Measurements from ENCODE around the gene PEF1. TPM values are rescaled to one million over a fixed set of nuclear protein-coding genes. Genes with fewer than 3 reads are reported as not detected.

The PEF1 gene
- polyA plus RNA-seq, 3 donors = 36.6 to 81.7 (median 70.7) TPM

- Histone ChIP-seq H2AFZ (ENCODE audit: insufficient read depth, low read depth, low read length, poor library complexity, severe bottlenecking) (no peak overlapping the region), H3K27ac (ENCODE audit: low read depth in 1 of 2, low read length in 2 of 2) (no peak overlapping the region), H3K79me2 (ENCODE audit: insufficient read depth, low read length) (no peaks in the 10 kb centered on the region), H3K4me3 (replicated peaks in 1 of 3; ENCODE audit: low read depth in 2 of 3, low read length in 3 of 3) (no peak overlapping the region), H3K27me3 (ENCODE audit: control insufficient read depth in 2 of 2, insufficient read depth in 2 of 2, low read length in 2 of 2) (peaks cover 0 to 18% of the 10 kb centered on the region in 2 donors), H3K4me2 (replicated peaks; ENCODE audit: extremely low read depth, low read length, poor library complexity, severe bottlenecking) (no peak overlapping the region), H3K4me1 (ENCODE audit: control insufficient read depth in 1 of 2, insufficient read depth in 2 of 2, low read length in 2 of 2) (peaks cover 0 to 9% of the 10 kb centered on the region in 2 donors), H3K9me3 (replicated peaks in 1 of 2; ENCODE audit: control insufficient read depth in 1 of 2, insufficient read depth in 1 of 2, low read length in 2 of 2) (no peaks in the 10 kb centered on the region), H3K9ac (ENCODE audit: insufficient read depth, low read length, poor library complexity, severe bottlenecking) (no peak overlapping the region), H4K20me1 (ENCODE audit: insufficient read depth, low read length) (no peaks in the 10 kb centered on the region), H3K36me3 (replicated peaks in 1 of 2; ENCODE audit: control insufficient read depth in 1 of 2, insufficient read depth in 2 of 2, low read length in 2 of 2) (no peaks in the 10 kb centered on the region)
- 90% methylated on average over 19 of the region's 27 CpGs for WGBS (ENCODE audit: insufficient coverage)
- no peak for TF ChIP-seq CTCF (IDR thresholded peaks at IDR 0.05)
- intact Hi-C loops (cut with micrococcal nuclease) = no loop called here
- H3K4me1 Mint-ChIP-seq = peaks cover 10% of the 10 kb centered on the region
- peaks cover 16 to 28% (median 20%) of the 10 kb centered on the region in 3 donors for H3K27me3 Mint-ChIP-seq (ENCODE audit: low read depth in 3 of 3)
- DNase-seq = no peak
- H3K27ac Mint-ChIP-seq = no peak overlapping the region
- H3K4me3 Mint-ChIP-seq = no peak overlapping the region
- peaks cover 0 to 4% (median 0%) of the 10 kb centered on the region in 7 donors for H3K9me3 Mint-ChIP-seq
- no peaks in the 10 kb centered on the region for H3K36me3 Mint-ChIP-seq
These were observed 59.6 kb downstream of the PEF1 start for GRCh38 chr1:31584869-31585735.

DNA sequence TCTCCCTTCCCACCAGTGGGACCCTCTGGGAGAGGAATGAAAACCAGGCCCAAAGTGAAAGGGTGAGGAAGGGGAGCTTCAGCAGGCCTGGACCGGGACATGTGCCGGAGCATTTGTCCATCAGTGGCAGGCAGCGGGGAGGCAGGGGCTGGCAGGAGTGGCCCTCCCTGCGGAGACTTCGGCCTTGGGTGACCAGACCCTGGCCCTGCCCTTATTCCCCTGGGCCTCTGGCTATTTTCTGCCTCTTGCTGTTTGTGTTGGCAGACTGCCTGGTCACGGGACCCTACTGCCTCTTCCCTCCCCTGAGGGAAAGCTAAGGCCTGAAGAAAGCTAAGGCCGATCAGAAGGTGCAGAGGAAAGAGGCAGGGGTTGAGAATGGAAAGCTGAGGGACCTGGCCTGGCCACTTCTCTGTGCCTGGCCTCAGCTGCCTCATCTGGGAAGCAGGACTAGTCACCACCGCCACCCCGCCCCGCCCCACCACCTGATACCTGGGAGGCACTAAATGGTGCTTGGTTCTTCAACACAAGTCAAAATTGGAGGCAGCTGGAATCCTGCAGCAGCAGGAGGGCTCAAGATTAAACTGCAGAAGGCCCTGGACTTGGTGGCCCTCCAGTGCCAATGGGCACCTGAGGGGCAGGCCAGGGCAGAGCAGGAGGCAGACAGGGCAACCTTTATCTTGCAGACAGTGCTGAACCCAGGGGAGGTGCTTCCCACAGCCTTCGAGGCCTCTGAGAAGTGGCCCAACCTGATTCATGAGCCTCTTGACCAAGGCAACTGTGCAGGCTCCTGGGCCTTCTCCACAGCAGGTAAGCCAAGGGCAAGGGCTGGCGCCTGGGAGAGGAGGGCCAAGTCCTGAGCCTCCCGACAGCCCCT is 60.4 kb downstream of the PEF1 start:
- Histone ChIP-seq H3K9me3 (replicated peaks in 1 of 2; ENCODE audit: control insufficient read depth in 1 of 2, insufficient read depth in 1 of 2, low read length in 2 of 2) (no peaks in the 10 kb centered on the region), H3K36me3 (replicated peaks in 1 of 2; ENCODE audit: control insufficient read depth in 1 of 2, insufficient read depth in 2 of 2, low read length in 2 of 2) (no peaks in the 10 kb centered on the region), H3K9ac (ENCODE audit: insufficient read depth, low read length, poor library complexity, severe bottlenecking) (no peak overlapping the region), H3K4me3 (replicated peaks in 1 of 3; ENCODE audit: low read depth in 2 of 3, low read length in 3 of 3) (no peak overlapping the region), H3K27me3 (ENCODE audit: control insufficient read depth in 2 of 2, insufficient read depth in 2 of 2, low read length in 2 of 2) (peaks cover 0 to 12% of the 10 kb centered on the region in 2 donors), H3K79me2 (ENCODE audit: insufficient read depth, low read length) (no peaks in the 10 kb centered on the region), H2AFZ (ENCODE audit: insufficient read depth, low read depth, low read length, poor library complexity, severe bottlenecking) (no peak overlapping the region), H4K20me1 (ENCODE audit: insufficient read depth, low read length) (no peaks in the 10 kb centered on the region), H3K4me2 (replicated peaks; ENCODE audit: extremely low read depth, low read length, poor library complexity, severe bottlenecking) (no peak overlapping the region), H3K27ac (ENCODE audit: low read depth in 1 of 2, low read length in 2 of 2) (no peak overlapping the region), H3K4me1 (ENCODE audit: control insufficient read depth in 1 of 2, insufficient read depth in 2 of 2, low read length in 2 of 2) (peaks cover 0 to 9% of the 10 kb centered on the region in 2 donors)
- peaks cover 7% of the 10 kb centered on the region for H3K4me1 Mint-ChIP-seq
- H3K27ac Mint-ChIP-seq = no peak overlapping the region
- no peak for TF ChIP-seq CTCF (IDR thresholded peaks at IDR 0.05)
- no peak for DNase-seq
- 90% methylated on average over 10 of the region's 13 CpGs for WGBS (ENCODE audit: insufficient coverage)
- H3K4me3 Mint-ChIP-seq = no peak overlapping the region
- H3K27me3 Mint-ChIP-seq (ENCODE audit: low read depth in 3 of 3) = peaks cover 11 to 19% (median 12%) of the 10 kb centered on the region in 3 donors
- no peaks in the 10 kb centered on the region for H3K36me3 Mint-ChIP-seq
- intact Hi-C loops (cut with micrococcal nuclease) = no loop called here
- H3K9me3 Mint-ChIP-seq = peaks cover 0 to 2% (median 0%) of the 10 kb centered on the region in 7 donors
